Epidermal melanocyte (primary cell): ENCODE results near the gene ZBTB20.
"Not testable (repeated sequence)": the region's sequence is repeated elsewhere in the genome, so short reads cannot be mapped to it uniquely, and the experiment has no call there.

Source experiments
- DNase-seq: peaks from one replicate; pipeline ENCODE4 v3.0.0; 2011; ENCODE audit warnings: low spot score; ENCODE audit not compliant: insufficient read length

ZBTB20 gene

GRCh38 chr3:115147329-115148141 lies 447 bp upstream of the ZBTB20 start:
- DNase-seq, result peak; percentile 42

- peak; percentile 31 for DNase-seq
Measured at GRCh38 chr3:115146032-115146417, 1.1 kb downstream of the ZBTB20 start.

- no peak for DNase-seq
Measured at GRCh38 chr3:115141033-115141757, 5.9 kb downstream of the ZBTB20 start.

- no peak for DNase-seq
Measured at GRCh38 chr3:115139072-115139471, 8.0 kb downstream of the ZBTB20 start.

GRCh38 chr3:115134648-115135347 lies 12.3 kb downstream of the ZBTB20 start:
- DNase-seq, result no peak

GRCh38 chr3:115127208-115127607 lies 19.9 kb downstream of the ZBTB20 start:
- DNase-seq, result no peak

- DNase-seq, result no peak
Measured at GRCh38 chr3:115120597-115120996, 26.5 kb downstream of the ZBTB20 start.

- no peak for DNase-seq
Measured at GRCh38 chr3:115113367-115113766, 33.7 kb downstream of the ZBTB20 start.

- no peak for DNase-seq
Measured at GRCh38 chr3:115111632-115112031, 35.5 kb downstream of the ZBTB20 start.

GRCh38 chr3:115110830-115111229 lies 36.3 kb downstream of the ZBTB20 start:
- no peak for DNase-seq

- not testable (repeated sequence) for DNase-seq
Measured at GRCh38 chr3:115110066-115110465, 37.0 kb downstream of the ZBTB20 start.

GRCh38 chr3:115108614-115109013 lies 38.5 kb downstream of the ZBTB20 start:
- no peak for DNase-seq

GRCh38 chr3:115102046-115102445 lies 45.0 kb downstream of the ZBTB20 start:
- DNase-seq, result no peak

- no peak for DNase-seq
Measured at GRCh38 chr3:115100806-115101205, 46.3 kb downstream of the ZBTB20 start.

GRCh38 chr3:115099986-115100571 lies 47.0 kb downstream of the ZBTB20 start:
- DNase-seq, result no peak

GRCh38 chr3:115099134-115099985 lies 47.7 kb downstream of the ZBTB20 start:
- DNase-seq, result no peak

- no peak for DNase-seq
Measured at GRCh38 chr3:115098354-115099073, 48.6 kb downstream of the ZBTB20 start.

GRCh38 chr3:115095236-115095635 lies 51.9 kb downstream of the ZBTB20 start:
- no peak for DNase-seq

- peak; percentile 66 for DNase-seq
Measured at GRCh38 chr3:115092220-115092791, 54.8 kb downstream of the ZBTB20 start.

GRCh38 chr3:115090712-115091111 lies 56.4 kb downstream of the ZBTB20 start:
- DNase-seq, result no peak
